Adrenal gland (tissue), 5 donors: ENCODE measurements around the gene KIAA1549.

ENCODE experiments used
- POLR2A ChIP-seq, 2 donors: fragments of 450-650 bp; IDR thresholded peaks; one replicate each; pipeline ENCODE4 v1.6.1; 2017; ENCODE audit warnings: antibody characterized with exemption in 2 of 2, mild to moderate bottlenecking in 2 of 2, moderate library complexity in 1 of 2
- TF ChIP-seq, protein P1 (sequence below), 6 experiments: fragments of 450-650 bp in 4 of 6; fragments of 200-600 bp in 2 of 6; sonication (generic) in 1 of 6; IDR thresholded peaks; 1 replicate in 5 of 6; 2 replicates in 1 of 6; pipeline versions ENCODE4 v1.5.1 to v1.8.0; 2016 to 2021; ENCODE audit warnings: antibody characterized with exemption in 6 of 6, mild to moderate bottlenecking in 2 of 6, moderate library complexity in 1 of 6
- donor health status: DM: no; HTN: no; CAD: no.

DNA sequence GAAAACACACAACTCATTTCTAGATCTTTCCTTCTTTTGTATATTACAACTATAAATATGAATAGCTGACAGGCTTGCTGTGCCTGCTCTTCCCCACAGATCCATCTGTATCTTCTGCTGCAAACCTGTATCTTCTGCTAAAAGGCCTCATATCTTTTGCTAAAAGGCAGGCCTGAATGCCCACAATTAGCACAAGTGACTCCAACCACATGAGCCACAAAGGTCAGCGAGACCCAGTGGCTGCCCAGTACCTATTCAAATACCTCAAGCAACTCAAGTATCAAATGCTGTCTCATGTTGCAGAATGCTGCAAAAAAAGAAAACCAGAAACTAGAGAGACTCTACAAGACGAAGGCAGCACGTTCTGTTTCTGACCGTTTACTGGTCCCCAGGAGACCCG, 128.7 kb downstream of the KIAA1549 start:
- TF ChIP-seq POLR2A (IDR thresholded peaks at IDR 0.05) = no peak
- TF ChIP-seq, protein P1, sequence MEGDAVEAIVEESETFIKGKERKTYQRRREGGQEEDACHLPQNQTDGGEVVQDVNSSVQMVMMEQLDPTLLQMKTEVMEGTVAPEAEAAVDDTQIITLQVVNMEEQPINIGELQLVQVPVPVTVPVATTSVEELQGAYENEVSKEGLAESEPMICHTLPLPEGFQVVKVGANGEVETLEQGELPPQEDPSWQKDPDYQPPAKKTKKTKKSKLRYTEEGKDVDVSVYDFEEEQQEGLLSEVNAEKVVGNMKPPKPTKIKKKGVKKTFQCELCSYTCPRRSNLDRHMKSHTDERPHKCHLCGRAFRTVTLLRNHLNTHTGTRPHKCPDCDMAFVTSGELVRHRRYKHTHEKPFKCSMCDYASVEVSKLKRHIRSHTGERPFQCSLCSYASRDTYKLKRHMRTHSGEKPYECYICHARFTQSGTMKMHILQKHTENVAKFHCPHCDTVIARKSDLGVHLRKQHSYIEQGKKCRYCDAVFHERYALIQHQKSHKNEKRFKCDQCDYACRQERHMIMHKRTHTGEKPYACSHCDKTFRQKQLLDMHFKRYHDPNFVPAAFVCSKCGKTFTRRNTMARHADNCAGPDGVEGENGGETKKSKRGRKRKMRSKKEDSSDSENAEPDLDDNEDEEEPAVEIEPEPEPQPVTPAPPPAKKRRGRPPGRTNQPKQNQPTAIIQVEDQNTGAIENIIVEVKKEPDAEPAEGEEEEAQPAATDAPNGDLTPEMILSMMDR (IDR thresholded peaks at IDR 0.05) = no peak
